ENCODE measurements around the gene PARN.

DNA sequence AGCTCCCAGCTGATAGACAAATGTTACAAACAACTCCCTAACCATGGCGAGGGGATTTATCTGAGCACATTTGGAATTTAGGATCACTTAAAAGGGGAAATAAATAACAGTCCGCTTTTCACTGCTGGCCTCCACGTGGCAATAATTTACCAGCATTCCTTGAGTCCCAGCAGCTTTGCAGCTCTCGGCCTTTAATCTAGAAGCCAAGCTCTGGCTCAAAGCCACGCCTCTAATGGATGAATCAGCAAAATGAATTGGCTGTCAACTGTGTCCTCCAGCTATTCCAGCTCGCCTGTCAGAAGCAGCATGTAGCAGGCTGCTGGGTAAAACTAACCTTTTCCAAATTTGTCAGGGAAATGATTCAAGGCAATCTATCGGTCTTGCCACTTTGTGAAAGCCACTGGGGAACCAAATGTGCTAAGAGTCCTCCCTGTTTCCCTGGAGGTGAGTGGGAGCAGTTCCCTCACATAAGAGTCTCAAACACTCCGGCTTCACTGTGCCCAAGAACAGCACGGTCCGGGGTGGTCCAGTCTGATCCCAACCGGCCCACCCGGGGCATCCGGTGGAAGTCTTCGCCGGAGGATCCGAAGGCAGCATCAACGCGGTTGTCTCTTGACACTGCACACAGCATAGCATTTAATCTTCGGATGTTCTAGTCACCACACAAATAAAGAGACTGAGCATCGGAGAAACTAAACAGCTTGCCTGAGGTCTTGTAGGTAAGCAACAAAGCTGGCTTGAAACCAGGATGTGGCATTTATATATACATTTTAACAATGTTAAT is 143.3 kb downstream of the PARN start:
- TF ChIP-seq, protein P1, sequence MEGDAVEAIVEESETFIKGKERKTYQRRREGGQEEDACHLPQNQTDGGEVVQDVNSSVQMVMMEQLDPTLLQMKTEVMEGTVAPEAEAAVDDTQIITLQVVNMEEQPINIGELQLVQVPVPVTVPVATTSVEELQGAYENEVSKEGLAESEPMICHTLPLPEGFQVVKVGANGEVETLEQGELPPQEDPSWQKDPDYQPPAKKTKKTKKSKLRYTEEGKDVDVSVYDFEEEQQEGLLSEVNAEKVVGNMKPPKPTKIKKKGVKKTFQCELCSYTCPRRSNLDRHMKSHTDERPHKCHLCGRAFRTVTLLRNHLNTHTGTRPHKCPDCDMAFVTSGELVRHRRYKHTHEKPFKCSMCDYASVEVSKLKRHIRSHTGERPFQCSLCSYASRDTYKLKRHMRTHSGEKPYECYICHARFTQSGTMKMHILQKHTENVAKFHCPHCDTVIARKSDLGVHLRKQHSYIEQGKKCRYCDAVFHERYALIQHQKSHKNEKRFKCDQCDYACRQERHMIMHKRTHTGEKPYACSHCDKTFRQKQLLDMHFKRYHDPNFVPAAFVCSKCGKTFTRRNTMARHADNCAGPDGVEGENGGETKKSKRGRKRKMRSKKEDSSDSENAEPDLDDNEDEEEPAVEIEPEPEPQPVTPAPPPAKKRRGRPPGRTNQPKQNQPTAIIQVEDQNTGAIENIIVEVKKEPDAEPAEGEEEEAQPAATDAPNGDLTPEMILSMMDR (IDR thresholded peaks at IDR 0.05) = no peak
- no peak for TF ChIP-seq ESRRA (CRISPR knock-in tag; IDR thresholded peaks at IDR 0.05; ENCODE audit: borderline replicate concordance)

All from WTC11 (cell line).